ENCODE data around the gene GPR3. TPM values are rescaled to one million over a fixed set of nuclear protein-coding genes. Genes with fewer than 3 reads are reported as not detected.
A peak's percentile ranks its signal among the peaks of the same experiment; 100 is the strongest.
"Not testable (repeated sequence)": the region's sequence is repeated elsewhere in the genome, so short reads cannot be mapped to it uniquely, and the experiment has no call there.

GPR3 gene
- total RNA-seq, 1 donor from 2014 or later, result 0.39 TPM

DNA sequence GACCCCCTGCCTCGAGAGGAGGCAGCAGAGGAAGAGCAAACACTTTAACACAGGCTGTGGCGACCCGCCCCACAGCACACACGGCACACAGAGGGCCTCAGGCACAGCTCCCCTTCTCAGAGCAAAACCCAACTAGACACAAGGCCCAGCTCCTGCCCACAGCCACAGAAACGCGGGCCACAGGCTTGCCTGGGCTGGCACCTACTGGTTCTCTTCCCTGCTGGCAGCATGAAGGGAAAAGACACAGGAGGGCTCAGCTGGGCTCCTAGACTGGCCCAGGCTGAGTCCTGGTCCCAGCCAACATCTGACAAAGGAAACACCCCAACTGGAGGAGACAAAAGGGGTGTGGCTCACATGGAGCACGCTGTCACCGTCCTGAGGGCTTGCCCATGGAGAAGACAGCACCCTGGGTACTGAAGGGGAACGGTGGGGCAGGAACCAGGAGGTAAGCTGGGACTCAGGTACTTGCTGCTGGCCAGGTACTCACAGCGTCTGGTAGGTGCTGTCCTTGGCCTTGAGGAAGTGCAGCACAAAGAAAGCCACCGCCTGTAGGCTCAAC lies 12.8 kb upstream of the GPR3 start:
- DNase-seq (ENCODE audit: low read depth in 2 of 2), result no peak

DNA sequence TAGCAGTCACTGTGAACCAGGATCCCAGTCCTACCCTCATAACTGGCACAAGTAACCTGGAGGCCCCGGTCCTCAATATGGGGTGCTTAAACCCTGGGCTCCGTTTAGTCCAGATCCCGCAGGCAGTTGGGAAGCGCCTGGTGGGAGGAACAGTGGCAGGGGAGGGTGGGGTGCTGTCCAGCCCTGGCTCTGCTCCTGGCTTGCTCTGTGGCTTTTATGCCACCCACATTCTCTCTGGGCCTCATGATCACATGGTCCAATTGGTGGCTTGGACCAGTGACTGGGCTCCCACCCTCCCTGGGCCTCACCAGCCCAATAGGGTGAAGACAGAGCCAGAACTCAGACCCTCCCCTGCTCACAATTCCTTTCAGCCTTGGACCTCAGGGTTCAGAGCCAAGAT lies 12.2 kb upstream of the GPR3 start:
- DNase-seq (ENCODE audit: low read depth in 2 of 2), result no peak

DNA sequence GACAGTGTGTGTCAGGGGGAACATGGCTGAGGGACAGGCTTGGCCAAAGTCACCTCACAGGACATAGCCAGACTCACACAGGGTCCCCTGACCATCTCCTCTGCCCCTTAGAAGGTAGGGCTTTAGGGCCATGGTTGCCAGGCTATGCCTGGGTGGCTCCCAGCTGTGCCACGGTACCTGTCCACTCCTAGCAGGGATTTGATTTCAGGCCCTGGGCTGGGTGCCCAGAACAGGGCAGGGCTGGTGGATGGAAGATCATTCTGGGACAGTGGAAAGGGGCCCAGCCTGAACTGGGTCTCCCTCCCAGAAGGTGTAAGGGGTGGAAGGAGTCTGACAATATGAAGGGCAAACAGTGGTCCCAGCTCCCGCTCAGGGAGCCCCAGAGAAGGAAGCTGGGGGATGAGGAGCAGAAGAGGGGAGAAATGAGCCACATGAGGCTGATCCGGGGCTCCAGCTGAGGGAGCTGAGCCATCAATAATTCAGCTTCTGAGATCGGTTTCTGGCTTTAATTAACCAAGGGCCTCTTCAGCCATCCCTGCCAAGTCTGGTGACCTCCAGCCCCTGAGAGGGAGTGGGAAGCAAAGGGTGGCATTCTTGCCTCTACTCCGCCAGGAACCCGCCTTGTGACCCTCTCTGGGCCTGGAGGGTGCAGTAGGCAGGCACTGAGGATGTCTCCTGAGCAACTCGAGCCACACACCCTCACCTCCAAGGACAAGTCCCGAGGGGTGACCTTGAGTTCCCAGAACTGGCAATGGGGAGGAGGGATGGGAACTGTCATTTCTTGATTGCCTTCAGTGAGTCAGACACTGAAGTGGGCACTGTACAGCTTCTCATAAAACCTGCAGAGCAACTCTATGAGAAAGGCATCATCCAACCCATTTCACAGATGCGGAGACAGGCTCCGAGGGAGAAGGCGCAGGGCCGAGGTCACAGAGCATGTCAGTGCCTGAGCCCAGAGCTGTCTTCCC lies 11.4 kb upstream of the GPR3 start:
- DNase-seq (ENCODE audit: low read depth in 2 of 2), result no peak

DNA sequence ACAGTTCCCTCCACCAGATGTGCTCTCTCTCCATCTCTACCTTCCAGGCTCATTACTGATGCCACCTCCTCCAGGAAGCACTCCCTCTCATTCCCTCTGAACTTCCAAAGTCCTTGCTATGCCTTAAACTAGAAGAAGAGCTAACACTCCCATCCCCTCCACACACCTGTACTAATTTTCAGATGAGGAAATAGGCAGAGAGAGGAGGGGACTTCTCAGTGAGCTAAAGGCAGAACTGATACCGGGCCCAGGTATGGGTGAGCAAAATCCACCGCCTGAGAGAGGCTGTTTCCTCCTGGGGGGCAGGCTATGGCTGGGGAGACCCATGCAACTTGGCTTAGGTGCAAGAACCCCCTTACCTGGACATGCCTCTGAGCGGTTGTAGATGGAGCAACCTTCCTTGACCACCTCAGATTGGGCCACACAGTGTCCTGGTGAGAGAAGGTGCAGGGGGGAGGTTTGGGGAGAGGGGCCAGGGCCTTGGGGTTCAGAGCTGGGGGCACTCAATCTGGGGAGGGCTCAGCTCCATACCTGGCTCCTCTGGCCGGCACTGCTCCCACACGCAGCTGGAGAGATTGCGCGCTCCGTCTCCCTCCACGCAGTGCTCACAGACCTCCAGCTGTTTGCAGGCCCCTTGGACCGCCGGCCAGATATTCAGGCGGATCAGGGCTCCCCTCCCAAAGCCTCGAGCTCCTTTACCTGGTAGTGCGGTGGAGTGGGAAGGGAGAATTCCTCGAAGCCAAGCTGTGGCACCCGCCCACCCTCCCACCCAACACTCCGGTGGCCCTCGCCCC lies 10.3 kb upstream of the GPR3 start:
- no peak for DNase-seq (ENCODE audit: low read depth in 2 of 2)

DNA sequence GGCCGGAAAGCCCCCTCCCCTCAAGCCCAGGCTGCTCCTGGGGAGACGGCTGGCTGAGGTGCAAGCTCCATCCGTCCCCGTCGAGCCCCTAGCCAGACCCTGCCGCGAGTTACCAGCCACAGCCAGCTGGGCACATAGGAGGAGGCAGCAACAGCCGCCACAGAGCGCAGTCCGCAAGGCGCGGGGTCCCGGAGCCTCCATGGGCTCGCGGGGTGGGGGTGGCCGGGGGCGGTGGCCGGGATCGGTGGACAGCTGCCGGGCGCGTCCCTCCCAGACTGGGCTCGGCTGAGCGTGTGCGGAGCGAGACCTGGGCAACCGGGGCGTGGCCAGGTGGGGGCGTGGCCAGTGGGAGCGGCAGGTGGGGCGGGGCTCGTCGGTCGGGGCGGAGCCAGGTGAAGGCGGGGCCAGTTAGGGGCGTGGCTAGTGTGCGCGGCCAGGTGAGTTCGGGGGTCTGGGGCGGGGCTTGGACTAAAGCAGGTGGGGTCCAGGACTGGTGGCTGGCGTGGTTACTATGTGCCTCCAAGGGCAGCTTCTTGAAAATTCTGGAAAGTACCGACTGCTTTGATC lies 9.3 kb upstream of the GPR3 start, which contains the start of gene CD164L2:
Gene CD164L2 (minus strand): TSS at position 295 of the 567 bp plus-strand sequence. CDS start 94 bp downstream, at position 201.
- DNase-seq (ENCODE audit: low read depth in 2 of 2), result no peak

DNA sequence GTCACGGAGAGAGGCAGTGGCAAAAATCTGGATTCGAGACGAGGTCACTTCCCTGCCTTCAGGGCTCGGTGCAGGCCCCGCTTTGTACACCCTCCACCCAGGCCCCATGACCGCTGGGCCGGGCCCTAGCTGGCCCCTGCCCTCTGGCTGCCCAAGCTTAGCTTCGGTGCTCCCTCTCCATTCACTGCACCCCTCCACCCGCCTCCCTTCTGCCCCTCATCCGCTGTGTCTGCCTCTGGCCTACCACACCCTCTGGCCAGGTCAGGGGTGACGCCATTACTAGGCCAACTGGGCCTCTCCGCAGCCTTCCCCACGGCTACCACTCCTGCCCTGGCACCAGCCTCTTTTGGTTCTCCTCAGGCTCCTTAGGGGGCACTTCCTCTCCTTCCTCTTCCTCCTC lies 8.8 kb upstream of the GPR3 start:
- no peak for DNase-seq (ENCODE audit: low read depth in 2 of 2)

DNA sequence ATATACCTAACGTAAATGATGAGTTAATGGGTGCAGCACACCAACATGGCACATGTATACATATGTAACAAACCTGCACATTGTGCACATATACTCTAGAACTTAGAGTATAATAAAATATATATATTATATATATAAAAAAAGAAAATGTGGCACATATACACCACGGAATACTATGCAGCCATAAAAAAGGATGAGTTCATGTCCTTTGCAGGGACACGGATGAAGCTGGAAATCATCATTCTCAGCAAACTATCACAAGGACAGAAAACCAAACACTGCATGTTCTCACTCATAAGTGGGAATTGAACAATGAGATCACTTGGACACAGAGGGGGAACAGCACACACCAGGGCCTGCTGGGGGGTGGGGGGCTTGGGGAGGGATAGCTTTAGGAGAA lies 7.6 kb upstream of the GPR3 start:
- DNase-seq (ENCODE audit: low read depth in 2 of 2), result not testable (repeated sequence)

DNA sequence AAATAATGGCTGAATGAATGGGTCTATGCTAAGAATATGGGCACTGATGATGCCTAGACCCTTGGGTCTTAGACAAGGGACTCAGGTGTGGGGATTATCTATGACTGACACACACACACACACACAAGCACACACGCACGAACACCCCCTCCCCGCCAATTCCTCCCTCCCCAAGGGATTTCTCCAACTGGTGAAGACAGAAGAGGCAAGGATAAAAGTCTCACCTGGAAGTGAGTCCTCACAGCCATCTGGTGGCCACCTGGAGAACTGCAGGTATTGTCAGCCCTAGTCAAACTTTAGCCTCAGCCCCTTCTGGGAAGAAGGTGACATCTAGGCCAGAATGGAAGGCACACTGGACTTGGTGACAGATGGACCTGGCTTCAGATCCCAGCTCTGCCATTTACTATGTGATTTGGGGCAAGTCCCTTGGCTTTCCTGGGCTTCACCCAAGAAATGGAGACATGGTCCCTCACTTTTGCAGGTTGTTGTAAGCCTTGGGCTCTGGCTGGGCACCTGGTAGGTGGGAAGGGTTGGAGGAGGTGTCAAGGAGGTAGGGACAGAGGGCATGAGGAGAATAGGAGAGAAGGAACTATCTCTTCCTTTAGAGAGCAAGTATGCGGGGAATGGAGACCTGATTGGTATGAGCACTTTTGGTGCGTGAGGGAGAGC lies 4.0 kb upstream of the GPR3 start:
- peak in 1 of 2 donors; percentile 55 for DNase-seq (ENCODE audit: low read depth in 2 of 2)

DNA sequence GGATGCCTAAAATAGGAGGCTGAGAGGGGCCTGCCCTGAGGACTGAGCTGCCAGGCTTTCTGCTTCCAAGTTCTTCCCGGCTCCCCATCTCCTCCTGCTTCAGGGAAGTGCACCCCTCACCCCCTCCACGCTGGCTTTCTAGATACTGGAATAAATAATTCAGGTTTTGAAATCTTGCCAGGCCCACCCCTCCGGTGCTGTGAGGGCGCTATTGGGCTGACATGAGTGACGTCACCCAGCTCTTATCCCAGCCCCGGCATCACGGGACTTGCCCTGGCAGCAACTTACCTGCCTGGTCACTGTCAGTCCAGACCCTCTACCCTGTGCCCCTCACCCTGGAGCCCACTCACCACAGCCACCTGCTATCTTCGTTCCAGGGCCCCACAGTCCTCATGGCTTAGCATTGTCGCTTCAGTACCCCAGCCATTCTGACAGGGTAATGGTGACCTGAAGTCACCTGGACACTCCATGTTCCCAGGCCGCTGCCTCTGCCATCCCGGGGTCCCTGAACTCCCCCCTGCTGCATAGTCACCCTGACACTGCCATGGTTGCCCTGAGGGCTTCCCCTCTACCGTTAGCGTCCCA lies 819 bp upstream of the GPR3 start:
- DNase-seq (ENCODE audit: low read depth in 2 of 2), result peak; percentile 66 to 85

DNA sequence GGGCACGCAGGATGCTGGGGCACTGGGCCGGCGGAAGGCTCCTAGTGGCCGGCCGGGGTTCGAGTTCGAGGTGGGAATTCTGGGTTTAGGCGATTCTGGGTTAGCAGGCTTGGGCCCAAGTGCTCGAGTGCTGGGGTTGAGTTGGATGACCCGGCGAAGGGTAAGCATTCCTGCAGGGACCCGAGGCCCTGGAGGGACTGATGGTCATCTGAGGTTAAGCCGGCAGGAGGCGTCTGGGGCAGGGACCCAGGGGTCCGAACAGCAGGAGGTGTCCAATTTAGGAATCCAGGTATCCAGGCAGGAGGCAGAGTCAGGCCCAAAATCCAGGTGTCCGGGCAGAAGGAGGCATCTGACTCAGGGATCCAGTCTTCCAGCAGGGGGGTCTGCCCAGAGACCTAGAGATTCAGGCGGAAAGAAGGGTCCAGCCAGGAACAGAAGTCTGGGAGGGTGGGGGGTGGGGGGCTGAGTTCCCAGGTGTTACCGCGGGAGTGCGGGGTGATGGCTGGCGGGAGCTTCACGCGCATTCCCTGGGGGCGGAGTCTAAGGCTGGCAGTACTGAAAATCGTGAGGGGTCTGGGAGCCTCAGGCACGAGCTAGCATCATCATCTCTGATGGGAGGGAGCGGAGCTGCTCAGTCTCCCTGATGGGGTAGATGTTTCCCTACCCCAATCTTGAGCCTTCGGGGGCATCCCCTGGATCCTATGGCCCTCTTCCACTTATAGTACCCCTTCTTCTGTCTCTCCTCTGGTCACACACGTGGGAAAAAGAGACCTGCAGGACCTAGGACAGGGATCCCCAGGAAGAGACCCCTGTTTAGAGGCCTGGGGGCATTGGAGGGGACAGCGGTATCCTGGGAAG lies 585 bp downstream of the GPR3 start:
- DNase-seq (ENCODE audit: low read depth in 2 of 2), result no peak

DNA sequence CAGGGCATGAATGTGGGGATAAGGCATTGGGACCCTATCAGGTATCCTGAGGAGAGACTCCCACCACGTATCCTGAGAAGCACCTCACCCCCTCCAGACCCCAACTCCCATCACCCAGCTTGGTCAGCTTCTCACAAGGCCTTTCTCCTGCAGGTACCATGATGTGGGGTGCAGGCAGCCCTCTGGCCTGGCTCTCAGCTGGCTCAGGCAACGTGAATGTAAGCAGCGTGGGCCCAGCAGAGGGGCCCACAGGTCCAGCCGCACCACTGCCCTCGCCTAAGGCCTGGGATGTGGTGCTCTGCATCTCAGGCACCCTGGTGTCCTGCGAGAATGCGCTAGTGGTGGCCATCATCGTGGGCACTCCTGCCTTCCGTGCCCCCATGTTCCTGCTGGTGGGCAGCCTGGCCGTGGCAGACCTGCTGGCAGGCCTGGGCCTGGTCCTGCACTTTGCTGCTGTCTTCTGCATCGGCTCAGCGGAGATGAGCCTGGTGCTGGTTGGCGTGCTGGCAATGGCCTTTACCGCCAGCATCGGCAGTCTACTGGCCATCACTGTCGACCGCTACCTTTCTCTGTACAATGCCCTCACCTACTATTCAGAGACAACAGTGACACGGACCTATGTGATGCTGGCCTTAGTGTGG lies 1.3 kb downstream of the GPR3 start:
- DNase-seq (ENCODE audit: low read depth in 2 of 2), result no peak

DNA sequence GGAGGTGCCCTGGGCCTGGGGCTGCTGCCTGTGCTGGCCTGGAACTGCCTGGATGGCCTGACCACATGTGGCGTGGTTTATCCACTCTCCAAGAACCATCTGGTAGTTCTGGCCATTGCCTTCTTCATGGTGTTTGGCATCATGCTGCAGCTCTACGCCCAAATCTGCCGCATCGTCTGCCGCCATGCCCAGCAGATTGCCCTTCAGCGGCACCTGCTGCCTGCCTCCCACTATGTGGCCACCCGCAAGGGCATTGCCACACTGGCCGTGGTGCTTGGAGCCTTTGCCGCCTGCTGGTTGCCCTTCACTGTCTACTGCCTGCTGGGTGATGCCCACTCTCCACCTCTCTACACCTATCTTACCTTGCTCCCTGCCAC lies 1.8 kb downstream of the GPR3 start:
- no peak for DNase-seq (ENCODE audit: low read depth in 2 of 2)

DNA sequence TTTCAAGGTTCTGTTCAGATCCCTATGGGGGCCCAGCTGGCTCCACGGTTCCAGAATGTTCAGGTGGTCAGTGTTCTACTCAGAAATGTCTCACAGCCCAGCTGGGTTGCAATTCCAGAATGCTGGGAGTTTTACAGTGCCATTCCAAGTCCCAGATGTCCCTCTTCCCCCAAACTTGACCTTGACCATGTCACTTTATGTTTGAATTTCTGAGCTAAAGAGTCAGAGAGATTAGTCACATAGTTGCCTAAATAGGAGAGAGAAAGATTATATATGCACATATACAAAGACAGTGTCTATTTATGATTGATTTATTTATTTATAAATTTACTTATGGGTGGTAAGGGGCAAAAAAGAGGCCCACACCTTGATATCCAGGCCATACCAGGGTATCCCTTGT lies 2.5 kb downstream of the GPR3 start:
- DNase-seq (ENCODE audit: low read depth in 2 of 2), result no peak

DNA sequence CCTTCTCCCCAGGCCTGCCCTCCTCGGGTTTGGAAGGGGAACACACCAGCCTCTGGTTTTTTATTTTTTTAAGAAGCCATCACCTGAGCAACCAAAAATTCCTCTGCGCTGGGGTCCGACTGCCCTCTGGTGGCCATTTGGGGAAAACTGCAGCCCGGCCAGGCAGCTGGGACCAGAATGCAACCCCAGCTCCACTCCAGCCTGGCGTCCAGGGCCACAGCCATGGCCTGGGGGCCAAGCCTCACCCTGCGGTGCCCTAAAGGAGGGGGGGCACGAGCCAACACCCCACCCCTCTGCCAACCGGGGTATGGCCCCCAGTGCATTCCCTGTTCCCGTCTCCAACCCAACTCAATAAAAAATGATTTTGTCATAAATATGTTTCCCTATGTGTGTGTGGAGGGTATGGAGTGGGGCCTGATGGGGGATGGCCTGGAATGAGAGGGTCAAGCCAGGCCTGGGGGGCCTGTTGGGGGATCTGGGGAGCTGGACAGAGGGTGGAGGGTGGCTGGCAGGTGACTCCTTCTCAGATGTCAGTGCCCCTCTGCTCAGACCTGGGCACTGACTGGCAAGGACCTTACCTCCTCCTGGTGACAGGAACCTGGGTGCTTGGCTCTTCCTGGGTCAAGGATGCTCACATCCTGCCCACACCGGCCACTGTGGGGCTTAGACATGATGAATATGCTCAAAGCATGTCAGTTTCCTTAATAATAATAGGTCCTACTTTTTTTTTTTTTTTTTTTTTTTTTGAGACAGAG lies 3.2 kb downstream of the GPR3 start:
- peak; percentile 32 to 53 for DNase-seq (ENCODE audit: low read depth in 2 of 2)

DNA sequence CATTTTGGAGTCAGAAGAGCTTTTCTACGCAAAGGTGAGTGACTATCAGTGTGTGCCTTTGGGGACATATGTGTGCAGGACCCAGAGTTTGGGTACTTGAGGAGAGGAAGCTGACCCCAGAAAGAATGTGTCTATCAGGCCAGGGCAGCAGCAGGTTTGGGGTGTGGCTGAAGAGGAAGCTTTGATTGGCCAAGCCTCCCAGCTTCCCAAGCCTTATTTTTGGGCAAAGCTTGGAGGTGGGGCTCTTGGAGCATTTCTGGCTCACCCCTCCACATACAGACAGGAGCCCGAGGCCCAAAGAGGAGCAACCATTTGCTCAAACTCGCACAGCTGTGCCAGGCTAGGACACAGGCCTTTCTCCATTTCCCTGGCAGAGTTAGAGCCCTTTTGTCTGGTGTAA lies 4.7 kb downstream of the GPR3 start:
- no peak for DNase-seq (ENCODE audit: low read depth in 2 of 2)

DNA sequence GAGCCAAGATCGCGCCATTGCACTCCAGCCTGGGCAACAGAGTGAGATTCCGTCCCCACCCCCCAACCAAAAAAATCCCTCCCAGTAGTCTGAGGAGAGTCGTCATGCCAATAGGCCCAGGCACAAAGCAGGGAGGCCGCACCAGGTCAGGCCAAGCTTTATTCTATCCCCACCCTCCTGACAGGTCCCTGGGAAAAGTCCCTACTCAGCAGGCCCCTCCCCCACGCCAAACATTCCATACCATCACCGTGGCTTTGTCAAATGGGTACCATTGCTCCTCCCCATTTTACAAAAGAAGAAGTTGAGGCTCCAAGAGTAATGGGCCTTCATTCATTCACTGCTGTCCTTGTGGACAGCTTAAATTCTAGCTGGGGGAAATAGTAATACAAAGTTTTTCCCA lies 5.3 kb downstream of the GPR3 start:
- DNase-seq (ENCODE audit: low read depth in 2 of 2), result no peak

DNA sequence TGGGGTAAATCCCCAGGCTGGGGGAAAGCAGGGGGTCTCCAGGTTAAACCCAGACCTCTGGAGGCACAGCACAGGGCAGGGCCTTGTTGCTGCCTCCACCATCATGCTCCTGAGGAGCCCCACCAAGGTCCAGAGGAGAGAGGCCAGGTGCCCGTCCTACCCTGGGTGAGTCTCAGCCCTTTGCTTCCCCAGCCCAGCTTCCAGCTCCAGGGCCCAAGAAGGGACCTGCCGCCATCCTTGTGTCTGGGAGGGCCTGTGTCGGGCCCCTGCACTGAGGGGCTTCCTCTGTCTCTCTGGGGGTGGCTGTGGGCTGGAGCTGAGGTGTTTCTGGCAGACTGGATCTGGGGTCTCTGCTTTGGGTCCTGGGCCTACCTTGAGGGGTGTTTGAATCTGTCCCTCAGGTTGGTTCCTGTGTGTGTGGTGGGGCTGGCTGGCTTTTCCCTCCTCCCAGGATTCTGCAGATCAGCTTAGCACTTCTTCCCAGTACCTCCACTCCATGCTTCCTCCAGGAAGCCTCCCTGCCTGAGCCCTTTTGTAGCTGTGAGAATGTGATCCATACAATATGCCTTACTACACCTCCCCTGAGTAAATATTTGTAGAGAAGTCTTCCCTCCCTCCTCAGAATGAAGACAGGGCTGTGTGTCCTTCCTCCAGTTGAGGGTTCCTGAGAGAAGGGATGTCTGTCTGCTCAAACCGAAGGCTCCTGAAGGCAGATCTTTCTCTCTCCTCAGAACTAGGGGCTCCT lies 6.2 kb downstream of the GPR3 start:
- no peak for DNase-seq (ENCODE audit: low read depth in 2 of 2)
